Measurements from ENCODE around the gene SGK1.
"Not testable (repeated sequence)": the region's sequence is repeated elsewhere in the genome, so short reads cannot be mapped to it uniquely, and the experiment has no call there.

GRCh38 chr6:134197685-134198084, 120.2 kb downstream of the SGK1 start:
- TF ChIP-seq CTCF (tag by site-specific recombination; IDR thresholded peaks at IDR 0.05); TRIM28 (IDR thresholded peaks at IDR 0.05; ENCODE audit: borderline replicate concordance, low read length); ZNF302 (tag by site-specific recombination; IDR thresholded peaks at IDR 0.05; ENCODE audit: low read depth): not testable (repeated sequence)

All from HEK293 (cell line).